ENCODE data around the gene DISP2. TPM values are rescaled to one million over a fixed set of nuclear protein-coding genes. Genes with fewer than 3 reads are reported as not detected.

DISP2 gene
- total RNA-seq, 6 donors from 2014 or later: under 0.01 to 3.5 (median 0.13) TPM

GRCh38 chr15:40388941-40389823 lies 31.2 kb downstream of the DISP2 start:
- TF ChIP-seq POLR2AphosphoS5 (IDR thresholded peaks at IDR 0.05) (peak in 1 of 2 donors; percentile 14), POLR2A (IDR thresholded peaks at IDR 0.05) (no peak), EP300 (IDR thresholded peaks at IDR 0.05) (peak in 1 of 4 donors; percentile 58)
- TF ChIP-seq, protein P1, sequence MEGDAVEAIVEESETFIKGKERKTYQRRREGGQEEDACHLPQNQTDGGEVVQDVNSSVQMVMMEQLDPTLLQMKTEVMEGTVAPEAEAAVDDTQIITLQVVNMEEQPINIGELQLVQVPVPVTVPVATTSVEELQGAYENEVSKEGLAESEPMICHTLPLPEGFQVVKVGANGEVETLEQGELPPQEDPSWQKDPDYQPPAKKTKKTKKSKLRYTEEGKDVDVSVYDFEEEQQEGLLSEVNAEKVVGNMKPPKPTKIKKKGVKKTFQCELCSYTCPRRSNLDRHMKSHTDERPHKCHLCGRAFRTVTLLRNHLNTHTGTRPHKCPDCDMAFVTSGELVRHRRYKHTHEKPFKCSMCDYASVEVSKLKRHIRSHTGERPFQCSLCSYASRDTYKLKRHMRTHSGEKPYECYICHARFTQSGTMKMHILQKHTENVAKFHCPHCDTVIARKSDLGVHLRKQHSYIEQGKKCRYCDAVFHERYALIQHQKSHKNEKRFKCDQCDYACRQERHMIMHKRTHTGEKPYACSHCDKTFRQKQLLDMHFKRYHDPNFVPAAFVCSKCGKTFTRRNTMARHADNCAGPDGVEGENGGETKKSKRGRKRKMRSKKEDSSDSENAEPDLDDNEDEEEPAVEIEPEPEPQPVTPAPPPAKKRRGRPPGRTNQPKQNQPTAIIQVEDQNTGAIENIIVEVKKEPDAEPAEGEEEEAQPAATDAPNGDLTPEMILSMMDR (IDR thresholded peaks at IDR 0.05): no peak
- Histone ChIP-seq H3K36me3 (peaks cover 3 to 57% (median 35%) of the 10 kb centered on the region in 4 donors), H3K4me3 (no peak overlapping the region), H3K27ac (peak overlapping the region; percentile 15 to 79 (median 55)), H3K27me3 (no peaks in the 10 kb centered on the region), H3K4me1 (peaks cover 6 to 17% (median 14%) of the 10 kb centered on the region in 4 donors), H3K9me3 (no peaks in the 10 kb centered on the region)
- ATAC-seq (ENCODE audit: low FRiP score in 2 of 2) (peak; percentile 69 to 76), DNase-seq (peak in 1 of 2 donors; percentile 45)
- 70 to 79% methylated on average over 13 of the region's 13 CpGs for WGBS, 2 donors

- Histone ChIP-seq H3K4me1 (peaks cover 6 to 15% (median 14%) of the 10 kb centered on the region in 4 donors), H3K4me3 (no peak overlapping the region), H3K36me3 (peaks cover 3 to 57% (median 35%) of the 10 kb centered on the region in 4 donors), H3K9me3 (no peaks in the 10 kb centered on the region), H3K27ac (peak overlapping the region; percentile 32 to 79 (median 55)), H3K27me3 (no peaks in the 10 kb centered on the region)
- DNase-seq: no peak
- 65 to 78% methylated on average over 2 of the region's 2 CpGs for WGBS, 2 donors
- ATAC-seq (ENCODE audit: low FRiP score in 2 of 2): no peak
- TF ChIP-seq, protein P1 (IDR thresholded peaks at IDR 0.05): no peak
- peak in 1 of 4 donors; percentile 75 for TF ChIP-seq EP300 (IDR thresholded peaks at IDR 0.05)
These were observed 32.0 kb downstream of the DISP2 start for GRCh38 chr15:40389824-40390595.

DNA sequence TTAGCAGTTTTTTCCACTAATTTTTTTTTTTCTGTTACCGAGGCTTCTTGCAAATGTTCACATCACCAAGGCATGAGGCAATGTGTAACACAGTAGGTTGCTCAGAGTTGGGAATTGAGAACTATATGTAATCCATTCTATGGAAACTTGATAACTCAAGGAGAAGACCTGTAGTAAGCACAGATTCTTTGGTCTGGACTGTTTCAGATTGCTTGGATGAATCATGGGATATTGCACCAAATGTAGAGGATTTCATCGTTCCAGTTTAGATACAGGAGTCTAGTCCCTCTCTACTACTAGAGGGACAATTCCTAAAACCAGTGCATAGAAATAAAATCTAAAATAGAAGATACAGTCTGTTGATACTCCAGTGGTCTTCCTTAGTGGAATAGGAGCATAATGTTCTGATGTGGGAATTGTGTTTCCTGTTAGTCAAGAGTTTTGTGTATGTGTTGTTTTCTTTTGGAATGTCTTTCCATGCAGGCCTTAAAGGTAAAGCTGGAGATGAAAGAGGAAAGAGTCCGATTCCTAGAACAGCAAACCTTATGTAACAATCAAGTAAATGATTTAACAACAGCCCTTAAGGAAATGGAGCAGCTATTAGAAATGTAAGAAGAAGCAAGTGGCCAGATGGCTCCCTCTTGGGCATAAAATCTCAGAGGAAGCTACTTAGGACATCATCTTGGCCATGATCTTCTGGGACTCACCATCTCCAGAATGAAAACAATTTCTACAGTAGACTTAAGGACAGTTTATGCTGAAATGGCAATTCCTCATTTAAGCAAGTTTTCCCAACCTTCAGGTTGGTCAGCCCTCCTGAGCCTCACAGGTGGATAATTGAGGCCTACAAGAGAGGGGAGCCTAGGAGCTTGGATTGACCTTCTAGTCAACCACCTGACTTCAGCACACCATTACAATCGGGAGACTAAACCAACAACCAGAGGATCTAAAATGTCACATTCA lies 35.2 kb downstream of the DISP2 start:
- Histone ChIP-seq H3K27ac (no peak overlapping the region), H3K27me3 (no peaks in the 10 kb centered on the region), H3K36me3 (peaks cover 0 to 46% (median 24%) of the 10 kb centered on the region in 4 donors), H3K4me3 (no peak overlapping the region), H3K4me1 (peaks cover 9 to 20% (median 16%) of the 10 kb centered on the region in 4 donors), H3K9me3 (no peaks in the 10 kb centered on the region)
- no peak for TF ChIP-seq POLR2A (IDR thresholded peaks at IDR 0.05)
- TF ChIP-seq, protein P1 (IDR thresholded peaks at IDR 0.05): no peak
- TF ChIP-seq POLR2AphosphoS5 (IDR thresholded peaks at IDR 0.05): no peak
- TF ChIP-seq EP300 (IDR thresholded peaks at IDR 0.05): no peak
- 85 to 91% methylated on average over 4 of the region's 4 CpGs for WGBS, 2 donors
- ATAC-seq (ENCODE audit: low FRiP score in 2 of 2) (no peak), DNase-seq (no peak)

- DNase-seq: no peak
- WGBS, 2 donors: 78 to 87% methylated on average over 8 of the region's 8 CpGs
These were observed 39.8 kb downstream of the DISP2 start for GRCh38 chr15:40397688-40398412.

More at GRCh38 chr15:40397688-40398412, 39.8 kb downstream of the DISP2 start:
- no peak for ATAC-seq (ENCODE audit: low FRiP score in 2 of 2)
- H3K36me3 ChIP-seq: peaks cover 0 to 11% (median 10%) of the 10 kb centered on the region in 4 donors
- H3K27me3 ChIP-seq: no peaks in the 10 kb centered on the region
- H3K9me3 ChIP-seq: no peaks in the 10 kb centered on the region
- H3K4me3 ChIP-seq: peak overlapping the region in 1 of 4 donors; percentile 5
- TF ChIP-seq POLR2A (IDR thresholded peaks at IDR 0.05) (no peak), POLR2AphosphoS5 (IDR thresholded peaks at IDR 0.05) (no peak), EP300 (IDR thresholded peaks at IDR 0.05) (no peak)
- TF ChIP-seq, protein P1 (IDR thresholded peaks at IDR 0.05): no peak
- peaks cover 0 to 12% (median 7%) of the 10 kb centered on the region in 4 donors for H3K4me1 ChIP-seq
- H3K27ac ChIP-seq: no peak overlapping the region
